ENCODE data around the gene DDX24.
A peak's percentile ranks its signal among the peaks of the same experiment; 100 is the strongest.

Gene DDX24

DNA sequence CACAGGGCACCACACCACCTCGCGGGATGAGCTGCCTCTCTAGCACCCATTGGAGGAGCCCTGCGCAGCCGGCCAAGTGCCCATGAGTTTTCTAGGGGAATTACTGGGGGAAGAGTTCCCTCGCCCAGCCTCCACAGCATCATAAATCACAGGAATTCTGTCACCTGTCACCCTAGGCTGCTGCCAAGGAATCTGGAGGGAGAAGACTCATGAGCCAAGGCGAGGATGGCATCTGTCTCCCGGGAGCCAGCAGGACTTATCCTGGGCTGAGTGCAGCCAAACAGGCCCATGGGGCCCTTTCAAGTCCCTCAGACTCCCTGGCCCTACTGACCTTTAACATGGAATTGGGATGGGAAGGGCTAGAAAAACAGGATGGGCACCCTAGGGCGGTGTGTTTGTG is 62.7 kb downstream of the DDX24 start:
- DNase-seq (ENCODE audit: low read depth in 4 of 4, low spot score in 1 of 4): no peak

DNA sequence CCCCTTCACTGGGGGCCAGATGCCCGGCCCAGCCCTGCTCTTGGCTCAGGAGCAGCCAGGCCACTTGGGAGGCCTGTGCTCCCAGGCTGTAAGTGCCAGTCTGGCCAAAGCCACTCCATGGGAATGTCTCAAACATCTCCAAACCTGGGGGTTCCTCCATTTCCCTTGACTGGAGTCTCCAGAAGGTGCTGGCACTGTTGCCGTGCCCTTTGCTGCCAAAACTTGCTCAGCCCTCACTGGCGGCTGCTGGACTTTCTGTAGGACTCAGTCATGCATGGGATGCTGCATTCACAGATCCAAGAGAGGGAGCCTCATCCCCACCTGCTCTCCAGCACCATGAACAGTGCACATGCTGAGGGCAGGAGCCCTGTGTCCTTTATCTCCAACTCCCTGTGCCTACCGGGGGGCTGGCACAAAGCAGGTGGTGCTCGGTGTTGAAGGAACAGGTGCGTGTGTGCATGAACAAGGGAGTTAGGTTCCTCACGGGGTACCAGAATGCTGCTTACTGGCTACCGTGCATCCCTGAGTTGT is 64.5 kb downstream of the DDX24 start:
- no peak for DNase-seq (ENCODE audit: low read depth in 4 of 4, low spot score in 1 of 4)

DNA sequence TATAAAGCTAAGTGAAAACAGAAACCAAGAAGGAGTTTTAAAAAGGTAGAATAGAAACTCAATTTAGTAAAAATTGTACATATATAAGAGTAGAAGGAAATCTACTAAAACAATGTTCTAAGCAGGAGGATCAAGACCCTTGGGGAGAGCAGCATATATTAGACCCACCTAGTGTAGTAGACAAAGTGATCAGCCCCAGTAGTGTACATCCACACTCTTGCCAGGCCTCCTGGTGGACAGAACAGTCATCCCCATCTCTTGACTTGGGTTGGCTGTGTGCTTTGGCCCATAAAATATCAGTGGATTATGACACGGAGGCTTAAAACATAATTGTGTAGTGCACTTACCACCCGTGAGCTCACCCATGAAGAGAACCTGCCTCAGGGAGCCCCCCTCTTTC is 65.8 kb downstream of the DDX24 start:
- no peak for DNase-seq (ENCODE audit: low read depth in 4 of 4, low spot score in 1 of 4)

DNA sequence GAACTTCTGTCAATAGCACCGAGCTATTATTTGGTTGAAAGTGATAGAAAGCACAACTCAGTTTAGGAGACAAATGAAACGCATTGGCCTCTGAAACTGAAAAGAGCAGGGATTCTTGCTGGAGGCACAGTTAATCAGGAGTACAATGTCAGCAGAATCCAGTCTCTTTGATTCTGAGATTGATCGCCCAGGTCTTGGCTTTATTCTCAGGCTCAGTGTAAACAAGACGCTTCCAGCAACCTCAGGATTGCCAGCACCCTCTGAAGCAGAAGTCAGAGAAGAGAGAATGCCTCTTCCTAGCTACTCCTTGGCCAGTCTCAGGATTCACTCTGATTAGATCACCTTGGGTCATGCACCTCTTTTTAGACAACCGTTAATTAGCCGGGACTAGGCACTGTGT is 66.6 kb downstream of the DDX24 start:
- DNase-seq (ENCODE audit: low read depth in 4 of 4, low spot score in 1 of 4): no peak

DNA sequence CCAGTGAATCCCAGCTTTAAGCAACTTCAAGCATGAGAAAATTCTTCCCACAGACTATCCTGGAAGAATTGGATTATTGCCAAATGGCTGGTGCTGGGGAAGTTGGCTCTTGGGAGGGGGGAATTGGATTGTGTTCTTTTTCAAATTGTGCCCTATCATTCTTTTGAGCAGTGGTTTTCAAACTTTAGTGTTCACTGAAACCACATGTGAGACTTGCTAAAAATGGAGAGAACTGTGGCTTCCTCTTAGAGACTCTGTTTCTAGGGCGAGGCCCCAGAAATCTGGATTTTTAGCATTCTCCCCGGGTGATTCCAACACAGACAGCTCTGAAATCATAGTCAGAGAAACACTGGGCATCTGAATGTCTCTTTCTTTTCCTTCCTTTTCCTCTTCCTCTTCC is 69.2 kb downstream of the DDX24 start:
- no peak for DNase-seq (ENCODE audit: low read depth in 4 of 4, low spot score in 1 of 4)

DNA sequence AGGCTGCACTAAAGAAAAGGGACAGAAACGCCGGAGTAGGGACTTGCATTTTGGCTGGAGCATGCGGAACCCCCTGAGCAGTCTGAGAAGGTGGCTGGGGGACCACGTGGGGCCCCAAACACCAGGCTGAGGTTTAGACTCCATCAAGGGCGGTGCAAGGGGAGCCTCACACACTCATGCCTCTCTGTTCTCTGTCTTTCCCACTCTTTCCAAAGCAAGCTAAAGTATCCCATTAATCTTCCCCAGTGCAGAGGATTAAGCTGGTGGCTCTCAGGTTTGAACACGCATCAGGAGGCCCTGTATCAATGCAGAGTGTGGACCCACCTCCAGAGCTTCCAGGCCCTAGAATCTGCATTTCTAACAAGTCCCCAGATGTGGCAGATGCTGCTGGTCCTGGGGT is 70.4 kb downstream of the DDX24 start:
- no peak for DNase-seq (ENCODE audit: low read depth in 4 of 4, low spot score in 1 of 4)

DNA sequence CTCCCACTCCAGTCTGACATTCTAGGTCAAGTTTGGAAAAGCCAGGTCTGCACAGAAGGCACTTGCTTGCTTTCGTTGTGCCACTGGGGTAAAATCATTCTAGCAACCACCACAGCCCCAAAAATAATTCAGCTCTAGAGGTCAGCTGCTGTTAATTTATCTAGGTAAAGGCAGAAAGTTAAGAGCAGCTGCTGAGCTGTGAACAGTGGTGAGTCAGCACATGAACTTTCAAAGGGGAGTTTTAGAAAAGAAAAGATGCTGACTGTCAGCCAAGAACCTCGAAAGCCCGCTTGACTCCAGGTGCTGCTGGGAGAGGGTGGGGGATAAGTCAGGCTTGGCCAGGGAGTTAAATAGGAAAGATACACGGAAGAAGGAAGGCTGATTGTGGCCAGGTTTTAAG is 71.2 kb downstream of the DDX24 start:
- no peak for DNase-seq (ENCODE audit: low read depth in 4 of 4, low spot score in 1 of 4)

DNA sequence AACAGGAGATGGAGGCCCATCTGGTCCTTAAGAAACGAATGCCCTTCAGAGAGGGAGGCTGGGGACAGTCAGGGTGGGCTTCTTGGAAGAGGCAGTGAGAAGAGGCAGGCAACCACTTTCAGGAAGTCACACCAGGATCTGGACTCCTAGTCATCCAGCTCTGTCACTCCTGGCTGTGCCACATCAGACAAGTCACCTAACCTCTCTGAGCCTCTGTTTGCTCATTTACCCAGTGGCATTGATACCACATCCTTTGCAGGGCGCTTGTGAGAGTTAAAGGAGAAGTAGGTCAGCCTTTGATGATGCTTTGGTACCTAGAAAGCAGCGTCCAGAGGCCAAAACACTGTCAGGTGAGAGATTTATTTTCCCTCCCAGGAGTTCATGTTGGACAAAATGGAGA is 72.8 kb downstream of the DDX24 start:
- DNase-seq (ENCODE audit: low read depth in 4 of 4, low spot score in 1 of 4): no peak

DNA sequence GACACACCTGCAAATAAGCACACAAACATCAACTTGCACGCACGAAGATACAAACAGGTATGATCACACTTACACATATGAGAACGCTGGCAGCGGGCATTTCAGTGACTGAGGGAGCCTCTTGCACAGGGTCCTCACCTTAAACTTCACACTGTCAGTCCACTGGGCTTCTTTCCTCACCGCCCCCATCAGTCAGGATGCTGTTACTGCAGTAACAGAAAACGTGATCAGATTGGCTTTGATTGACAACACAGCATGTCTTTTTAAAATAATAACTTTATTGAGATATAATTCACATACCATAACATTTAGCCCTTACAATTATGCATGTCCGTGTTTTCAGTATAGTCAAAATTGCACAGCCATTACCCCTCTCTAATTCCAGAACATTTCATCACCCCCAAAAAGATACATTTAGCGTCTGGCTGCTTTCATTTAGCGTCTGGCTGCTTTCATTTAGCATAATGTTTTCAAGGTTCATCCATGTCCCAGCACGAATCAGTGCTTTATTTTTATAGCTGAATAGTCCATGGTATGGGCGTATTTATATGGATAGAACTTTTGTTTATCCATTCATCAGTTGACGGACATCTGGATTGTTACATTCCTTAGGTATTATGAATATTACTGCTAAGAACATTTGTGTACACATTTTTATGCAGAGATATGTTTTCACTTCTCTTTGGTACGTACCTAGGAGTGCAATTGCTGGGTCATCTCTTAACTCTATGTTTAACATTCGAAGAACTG is 75.5 kb downstream of the DDX24 start:
- DNase-seq (ENCODE audit: low read depth in 4 of 4, low spot score in 1 of 4): no peak

DNA sequence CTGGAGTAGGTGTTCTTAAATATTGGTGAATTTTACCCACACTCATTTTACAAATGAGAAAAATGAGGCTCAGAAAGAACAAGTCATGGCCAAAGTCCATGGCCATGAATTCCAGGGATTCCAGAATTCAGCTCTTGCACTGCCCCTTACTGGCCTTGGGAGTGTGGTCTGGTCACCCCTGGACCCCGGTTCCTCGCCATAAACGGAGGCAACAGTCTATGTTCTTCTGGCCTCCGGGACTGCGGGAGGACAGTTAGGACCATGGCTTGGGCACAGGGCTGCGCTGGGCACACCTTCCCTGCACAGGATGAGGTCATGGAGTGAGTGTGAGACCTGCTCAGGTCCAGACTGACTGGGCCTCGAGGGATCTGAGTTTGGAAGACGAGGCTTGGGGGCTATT is 77.0 kb downstream of the DDX24 start:
- no peak for DNase-seq (ENCODE audit: low read depth in 4 of 4, low spot score in 1 of 4)

DNA sequence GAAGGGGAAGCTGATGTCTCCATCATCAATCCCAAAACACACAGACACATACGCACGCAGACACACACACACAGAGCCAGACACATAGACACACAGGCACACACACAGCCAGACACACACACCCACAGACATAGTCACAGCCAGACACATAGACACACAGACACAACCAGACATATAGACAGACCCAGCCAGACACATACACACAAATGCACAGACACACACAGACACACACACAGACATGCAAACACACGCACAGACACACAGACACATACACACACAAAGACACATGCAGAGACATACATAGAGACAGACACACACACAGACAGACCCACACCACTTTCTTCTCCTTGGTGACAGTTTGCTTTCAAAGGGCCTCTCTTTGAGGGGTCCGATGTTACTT is 77.6 kb downstream of the DDX24 start:
- no peak for DNase-seq (ENCODE audit: low read depth in 4 of 4, low spot score in 1 of 4)

DNA sequence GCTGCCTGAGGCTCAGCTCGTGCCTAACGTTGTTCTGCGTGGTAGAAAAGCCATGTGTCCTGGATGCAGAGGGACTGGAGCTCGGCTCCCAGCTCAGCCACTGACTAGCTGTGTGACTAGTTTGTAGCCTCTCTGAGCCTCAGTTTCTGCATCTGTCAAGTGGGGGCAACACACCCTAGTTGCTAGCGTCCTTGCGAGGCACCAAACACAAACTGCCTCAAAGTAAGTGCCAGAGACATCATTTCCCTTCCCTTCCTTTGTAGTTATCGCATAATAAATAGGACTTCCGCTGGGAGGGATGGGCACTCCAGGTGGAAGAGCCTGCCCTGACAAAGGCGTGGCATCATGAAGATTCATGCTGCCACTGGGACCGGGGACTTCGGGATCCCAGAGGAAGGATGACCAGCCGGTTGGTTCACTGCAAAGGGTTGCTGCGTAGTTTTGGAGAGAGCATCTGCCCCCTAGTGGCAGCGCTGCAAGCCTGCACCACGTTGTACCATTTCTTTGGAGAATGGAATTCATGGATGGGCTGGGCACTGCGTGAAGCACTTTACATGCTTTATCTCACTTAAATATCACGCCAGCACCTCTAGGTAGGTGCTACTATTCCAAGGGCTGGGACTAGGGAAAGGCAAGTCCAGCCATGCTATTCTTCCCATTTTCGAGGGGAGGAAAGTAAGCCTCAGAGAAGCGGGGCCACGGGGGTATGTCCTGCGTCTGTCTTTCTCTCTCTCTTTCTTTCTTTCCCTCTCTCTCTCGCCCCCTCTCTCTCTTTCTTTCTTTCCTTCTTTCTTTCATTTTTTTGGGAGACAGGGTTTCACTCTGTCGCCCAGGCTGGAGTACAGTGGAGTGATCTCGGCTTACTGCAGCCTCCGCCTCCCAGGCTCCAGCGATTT is 79.3 kb downstream of the DDX24 start:
- peak; percentile 38 to 51 (median 42) for DNase-seq (ENCODE audit: low read depth in 4 of 4, low spot score in 1 of 4)

DNA sequence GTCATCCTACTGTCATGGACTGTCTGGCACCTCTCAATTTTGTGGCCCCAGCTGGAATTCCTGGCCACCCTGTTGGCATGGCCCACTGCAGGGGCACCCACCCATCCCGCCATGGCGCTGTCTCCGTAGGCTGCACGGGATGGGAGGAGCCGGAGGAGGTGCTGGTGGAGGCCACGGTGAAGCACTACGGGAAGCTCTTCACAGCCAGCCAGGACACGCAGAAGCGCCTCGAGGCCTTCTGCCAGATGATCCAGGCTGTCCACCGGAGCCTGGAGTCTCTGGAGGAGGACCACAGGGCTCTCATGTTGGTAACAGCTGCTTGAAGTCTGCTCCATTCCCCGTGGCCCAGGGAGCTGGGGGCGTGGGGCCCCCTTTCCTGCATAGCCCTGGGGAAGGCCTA is 80.0 kb downstream of the DDX24 start:
- no peak for DNase-seq (ENCODE audit: low read depth in 4 of 4, low spot score in 1 of 4)

DNA sequence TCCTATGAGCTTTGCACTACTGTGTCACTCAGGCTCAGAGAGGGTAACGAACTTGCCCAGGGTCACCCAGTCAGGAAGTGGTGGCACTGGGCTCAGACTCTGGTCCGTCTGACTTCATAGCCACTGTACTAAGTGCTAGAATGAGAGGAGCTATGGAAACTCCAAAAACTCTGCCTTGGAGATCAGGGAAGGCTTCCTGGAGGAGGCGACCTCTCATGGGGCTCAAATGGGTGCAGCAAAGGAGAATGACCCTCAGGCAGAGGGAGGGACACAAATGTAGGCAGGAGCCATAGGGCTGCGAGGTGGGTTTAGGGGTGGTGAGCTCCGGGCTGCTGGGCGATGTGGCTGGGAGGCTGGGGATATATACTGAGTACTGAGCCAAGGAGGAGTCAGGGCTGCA is 80.7 kb downstream of the DDX24 start:
- no peak for DNase-seq (ENCODE audit: low read depth in 4 of 4, low spot score in 1 of 4)

DNA sequence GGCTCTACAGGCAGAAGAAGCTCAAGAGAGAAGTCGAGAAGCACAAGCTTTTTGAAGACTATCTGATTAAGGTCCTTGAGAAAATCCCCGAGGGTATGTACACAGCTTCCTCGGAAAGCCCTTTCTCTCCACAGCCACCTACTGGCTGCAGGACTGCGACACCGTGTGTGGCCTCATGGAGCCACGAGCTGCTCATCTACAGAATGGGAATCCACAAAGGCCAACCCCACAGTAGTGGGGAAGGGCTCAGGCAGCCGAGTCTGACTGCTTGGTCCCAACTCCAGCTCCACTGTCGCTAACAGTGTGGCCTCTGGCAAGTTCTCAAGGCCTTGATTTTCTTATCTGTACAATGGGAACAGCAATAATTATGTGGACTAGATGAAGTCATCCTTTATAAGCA is 81.4 kb downstream of the DDX24 start:
- DNase-seq (ENCODE audit: low read depth in 4 of 4, low spot score in 1 of 4): no peak

DNA sequence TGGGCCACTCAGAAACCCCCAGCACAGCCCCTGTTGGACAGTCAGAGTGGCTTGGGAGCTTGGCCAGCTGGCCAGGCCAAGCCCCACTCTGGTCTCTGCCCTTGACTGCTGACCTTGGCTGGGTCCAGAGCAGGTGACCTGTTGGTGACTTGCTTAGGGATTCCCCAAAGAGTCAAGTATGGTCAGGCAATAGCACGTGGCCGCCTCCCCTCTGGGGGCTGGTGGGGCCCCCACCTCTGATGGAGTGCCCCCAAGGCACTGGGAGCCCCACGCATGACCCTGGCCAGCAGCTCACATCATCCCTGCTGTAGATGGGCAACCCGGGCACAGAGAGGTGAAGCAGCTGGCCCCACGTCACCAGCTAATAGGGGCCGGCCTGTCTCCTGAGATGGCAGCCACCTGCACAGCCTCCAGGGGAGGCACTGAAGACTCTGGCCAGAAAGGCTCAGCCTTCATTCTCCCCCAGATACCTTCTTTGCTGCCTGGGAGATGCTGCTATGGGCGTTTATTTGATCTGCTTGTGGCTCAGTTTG is 82.1 kb downstream of the DDX24 start:
- DNase-seq (ENCODE audit: low read depth in 4 of 4, low spot score in 1 of 4): no peak
